ENCODE measurements around the gene POLR1D.

Gene POLR1D

DNA sequence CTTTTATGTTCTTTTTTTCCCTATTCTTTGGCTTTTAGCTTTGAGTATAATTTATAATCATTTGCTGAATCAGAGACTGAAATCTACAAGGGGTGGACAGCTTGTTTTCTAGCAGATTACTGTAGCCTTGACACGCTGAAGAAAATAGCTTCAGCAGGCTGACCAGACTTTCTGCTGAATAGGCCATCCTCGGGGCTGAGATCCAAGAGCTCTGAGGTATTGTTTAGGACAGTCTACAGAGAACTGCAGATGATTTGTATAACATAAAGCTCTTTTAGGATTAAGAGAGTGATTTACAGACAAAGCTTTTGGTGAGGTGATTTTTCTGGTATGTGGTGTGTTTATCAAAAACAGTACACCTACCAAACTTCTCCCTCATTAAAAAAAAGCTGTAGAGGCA lies 16.8 kb downstream of the POLR1D start:
- H3K27ac ChIP-seq: no peak overlapping the region
- TF ChIP-seq, protein P1, sequence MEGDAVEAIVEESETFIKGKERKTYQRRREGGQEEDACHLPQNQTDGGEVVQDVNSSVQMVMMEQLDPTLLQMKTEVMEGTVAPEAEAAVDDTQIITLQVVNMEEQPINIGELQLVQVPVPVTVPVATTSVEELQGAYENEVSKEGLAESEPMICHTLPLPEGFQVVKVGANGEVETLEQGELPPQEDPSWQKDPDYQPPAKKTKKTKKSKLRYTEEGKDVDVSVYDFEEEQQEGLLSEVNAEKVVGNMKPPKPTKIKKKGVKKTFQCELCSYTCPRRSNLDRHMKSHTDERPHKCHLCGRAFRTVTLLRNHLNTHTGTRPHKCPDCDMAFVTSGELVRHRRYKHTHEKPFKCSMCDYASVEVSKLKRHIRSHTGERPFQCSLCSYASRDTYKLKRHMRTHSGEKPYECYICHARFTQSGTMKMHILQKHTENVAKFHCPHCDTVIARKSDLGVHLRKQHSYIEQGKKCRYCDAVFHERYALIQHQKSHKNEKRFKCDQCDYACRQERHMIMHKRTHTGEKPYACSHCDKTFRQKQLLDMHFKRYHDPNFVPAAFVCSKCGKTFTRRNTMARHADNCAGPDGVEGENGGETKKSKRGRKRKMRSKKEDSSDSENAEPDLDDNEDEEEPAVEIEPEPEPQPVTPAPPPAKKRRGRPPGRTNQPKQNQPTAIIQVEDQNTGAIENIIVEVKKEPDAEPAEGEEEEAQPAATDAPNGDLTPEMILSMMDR (IDR thresholded peaks at IDR 0.05): no peak
- no peaks in the 10 kb centered on the region for H3K79me2 ChIP-seq
- no peak overlapping the region for H3K4me3 ChIP-seq (ENCODE audit: low read depth, low read length)
- H3K36me3 ChIP-seq (ENCODE audit: control insufficient read depth, insufficient read depth, low read length): no peaks in the 10 kb centered on the region
- no peak overlapping the region for H3K9ac ChIP-seq
- no peaks in the 10 kb centered on the region for H3K27me3 ChIP-seq (ENCODE audit: control insufficient read depth, insufficient read depth, low read length)
- H2AFZ ChIP-seq: no peak overlapping the region
- H3K9me3 ChIP-seq (ENCODE audit: control insufficient read depth, low read length): no peaks in the 10 kb centered on the region
- no peaks in the 10 kb centered on the region for H3K4me1 ChIP-seq
- no peak overlapping the region for H3K4me2 ChIP-seq (ENCODE audit: low read length)

DNA sequence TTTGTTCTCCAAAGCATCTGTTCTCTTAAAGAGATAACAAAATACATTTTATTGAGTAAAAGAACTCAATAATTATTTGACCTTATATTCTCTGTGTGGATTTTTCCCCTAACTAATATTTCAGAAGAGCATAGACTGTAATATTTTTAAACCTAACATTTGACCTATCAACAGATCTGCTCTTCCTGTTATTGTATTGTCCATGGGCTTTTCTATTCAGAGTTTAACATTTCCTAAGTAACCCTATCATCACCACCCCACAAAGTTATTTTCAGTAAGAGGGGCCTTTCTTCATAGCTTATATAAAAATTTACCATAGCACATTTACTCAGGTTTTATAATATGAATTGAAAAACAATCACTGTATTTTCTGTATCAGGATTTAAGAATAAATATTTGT lies 17.5 kb downstream of the POLR1D start:
- Histone ChIP-seq H3K9me3 (ENCODE audit: control insufficient read depth, low read length) (no peaks in the 10 kb centered on the region), H3K4me1 (no peaks in the 10 kb centered on the region), H3K4me3 (ENCODE audit: low read depth, low read length) (no peak overlapping the region), H2AFZ (no peak overlapping the region), H3K79me2 (no peaks in the 10 kb centered on the region), H3K27me3 (ENCODE audit: control insufficient read depth, insufficient read depth, low read length) (no peaks in the 10 kb centered on the region), H3K36me3 (ENCODE audit: control insufficient read depth, insufficient read depth, low read length) (no peaks in the 10 kb centered on the region), H3K4me2 (ENCODE audit: low read length) (no peak overlapping the region), H3K9ac (no peak overlapping the region), H3K27ac (no peak overlapping the region)
- TF ChIP-seq, protein P1 (IDR thresholded peaks at IDR 0.05): no peak

DNA sequence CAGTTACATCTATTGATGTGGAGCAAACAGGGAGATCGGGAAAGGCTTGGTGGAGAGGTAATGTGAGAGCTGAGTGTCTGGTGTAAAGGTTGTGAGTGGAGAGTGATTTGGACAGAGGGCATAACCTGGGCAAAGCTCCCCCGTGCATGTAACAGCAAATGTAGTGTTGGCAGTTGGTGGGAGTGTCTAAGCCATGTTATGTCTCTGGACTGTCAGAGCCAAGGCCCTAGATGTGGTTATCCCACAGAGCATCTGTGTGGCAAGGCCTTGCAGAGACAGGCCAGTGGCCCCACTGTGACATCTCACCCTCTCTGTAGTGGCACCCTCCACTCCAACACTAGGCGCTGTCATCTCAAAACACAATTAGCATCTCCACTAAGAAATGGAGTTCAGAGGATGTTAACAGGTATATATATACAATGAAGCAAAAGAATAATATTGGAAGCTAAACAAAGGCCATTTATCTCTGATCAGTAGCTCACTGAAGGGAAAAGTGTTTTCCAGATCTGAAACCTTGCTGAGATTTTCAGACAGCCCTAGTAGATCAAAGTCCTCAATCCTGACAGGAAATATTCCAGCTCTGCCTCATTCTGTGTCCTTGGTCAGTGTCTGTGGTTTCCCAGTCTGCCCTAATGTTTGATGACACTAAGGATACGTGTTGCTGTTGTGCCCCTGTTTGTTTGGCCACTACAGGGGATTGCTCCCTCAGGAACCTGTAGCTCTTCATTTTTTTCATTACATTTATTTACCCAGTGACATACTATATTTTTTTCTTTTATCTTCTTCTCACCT lies 20.2 kb downstream of the POLR1D start:
- no peak overlapping the region for H3K4me2 ChIP-seq (ENCODE audit: low read length)
- TF ChIP-seq, protein P1 (IDR thresholded peaks at IDR 0.05): no peak
- no peaks in the 10 kb centered on the region for H3K4me1 ChIP-seq
- no peaks in the 10 kb centered on the region for H3K27me3 ChIP-seq (ENCODE audit: control insufficient read depth, insufficient read depth, low read length)
- no peak overlapping the region for H3K4me3 ChIP-seq (ENCODE audit: low read depth, low read length)
- H3K36me3 ChIP-seq (ENCODE audit: control insufficient read depth, insufficient read depth, low read length): no peaks in the 10 kb centered on the region
- H3K9me3 ChIP-seq (ENCODE audit: control insufficient read depth, low read length): no peaks in the 10 kb centered on the region
- no peaks in the 10 kb centered on the region for H3K79me2 ChIP-seq
- no peak overlapping the region for H3K9ac ChIP-seq
- H3K27ac ChIP-seq: no peak overlapping the region
- H2AFZ ChIP-seq: no peak overlapping the region

DNA sequence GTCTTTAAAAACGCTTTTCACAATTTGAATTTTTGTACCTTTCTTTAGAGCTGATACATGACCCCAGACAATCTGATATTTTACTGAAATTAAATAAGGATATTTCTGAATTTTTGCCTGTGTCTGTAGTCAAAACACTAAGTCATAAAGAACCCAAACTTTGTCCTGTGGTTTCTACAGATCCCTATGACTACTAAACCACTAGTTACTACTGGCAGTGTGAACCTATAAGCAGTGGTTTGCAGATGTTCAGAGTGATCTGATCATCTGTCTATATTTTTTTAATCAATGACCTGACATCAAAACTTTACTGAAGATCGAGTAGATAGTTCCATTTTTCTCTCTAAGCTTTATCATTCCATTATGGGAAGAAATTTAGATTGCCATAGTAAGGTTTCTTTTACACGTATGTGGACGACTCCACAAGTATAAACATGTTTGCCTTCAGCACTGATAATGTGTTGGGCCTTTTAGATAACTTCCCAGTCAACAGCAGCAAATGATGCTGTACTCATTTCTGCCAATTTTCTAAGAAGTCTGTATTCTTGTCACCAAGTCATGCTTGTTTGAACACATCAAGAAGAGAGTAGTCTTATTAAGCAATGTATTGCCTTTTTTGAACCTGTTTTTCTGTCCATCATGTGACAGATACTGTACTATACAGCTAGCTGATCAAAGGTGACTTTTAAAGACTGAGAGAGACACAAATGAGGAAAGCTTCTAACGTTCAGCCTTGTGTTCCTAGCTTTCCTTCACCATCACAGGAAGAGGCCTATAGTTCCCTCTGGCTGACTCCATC lies 21.8 kb downstream of the POLR1D start:
- no peak overlapping the region for H3K4me3 ChIP-seq (ENCODE audit: low read depth, low read length)
- no peak overlapping the region for H3K4me2 ChIP-seq (ENCODE audit: low read length)
- H3K27me3 ChIP-seq (ENCODE audit: control insufficient read depth, insufficient read depth, low read length): no peaks in the 10 kb centered on the region
- TF ChIP-seq, protein P1 (IDR thresholded peaks at IDR 0.05): no peak
- no peaks in the 10 kb centered on the region for H3K4me1 ChIP-seq
- no peaks in the 10 kb centered on the region for H3K9me3 ChIP-seq (ENCODE audit: control insufficient read depth, low read length)
- H3K36me3 ChIP-seq (ENCODE audit: control insufficient read depth, insufficient read depth, low read length): no peaks in the 10 kb centered on the region
- H3K27ac ChIP-seq: no peak overlapping the region
- no peak overlapping the region for H3K9ac ChIP-seq
- H3K79me2 ChIP-seq: no peaks in the 10 kb centered on the region
- no peak overlapping the region for H2AFZ ChIP-seq
